PC-9 (cell line): ENCODE measurements around the gene ECE2. TPM values are rescaled to one million over a fixed set of nuclear protein-coding genes. Genes with fewer than 3 reads are reported as not detected.

Experiments used
- BruUV-seq: library from RNA; stranded (reverse); fragments of 400-500 nt; replicated peaks from 2 replicates; lab custom pipeline; 2021; lab: Mats Ljungman, UMichigan
- CTCF ChIA-PET: fragments of 300-600 bp; sonication (Branson Sonifier 250); formaldehyde crosslinking; loops from one replicate; lab custom pipeline; 2022; ENCODE audit warnings: antibody characterized with exemption; lab: Charles Lee
- POLR2A ChIA-PET: fragments of 300-600 bp; sonication (Branson Sonifier 250); formaldehyde crosslinking; loops from one replicate; lab custom pipeline; 2022; ENCODE audit warnings: antibody characterized with exemption; ENCODE audit not compliant: unreplicated experiment; lab: Charles Lee
- DNase-seq, 2 experiments: peaks; one replicate each; pipeline versions ENCODE4 v3.0.0 to v3.0.0-alpha.2; 2015 to 2022; ENCODE audit warnings: mixed read lengths in 1 of 2
- H2AFZ ChIP-seq: fragments of 200-600 bp; sonication (generic); 2 replicates; pipeline ENCODE4 v1.8.1; 2017; ENCODE audit warnings: antibody characterized with exemption
- H3F3A ChIP-seq: fragments of 200-600 bp; sonication (generic); 2 replicates; pipeline ENCODE4 v1.8.1; 2017; ENCODE audit warnings: antibody characterized with exemption, mild to moderate bottlenecking, low read depth; ENCODE audit not compliant: insufficient read depth
- H3K27ac ChIP-seq: fragments of 200-600 bp; sonication (generic); 2 replicates; pipeline ENCODE4 v1.6.1; 2016; ENCODE audit warnings: mixed run types
- H3K27me3 ChIP-seq: fragments of 200-600 bp; sonication (generic); 2 replicates; pipeline ENCODE4 v1.6.1; 2016; ENCODE audit warnings: low read depth, mixed run types; ENCODE audit not compliant: insufficient read depth
- H3K36me3 ChIP-seq: fragments of 200-600 bp; sonication (generic); 2 replicates; pipeline ENCODE4 v1.6.1; 2016; ENCODE audit warnings: low read depth, mixed run types
- H3K4me1 ChIP-seq: fragments of 200-600 bp; sonication (generic); replicated peaks from 2 replicates; pipeline ENCODE4 v1.6.1; 2016; ENCODE audit warnings: mixed run types; ENCODE audit not compliant: insufficient read depth
- H3K4me2 ChIP-seq: fragments of 200-600 bp; sonication (generic); 2 replicates; pipeline ENCODE4 v1.6.1; 2017; ENCODE audit warnings: mixed run types
- H3K4me3 ChIP-seq: fragments of 200-600 bp; sonication (generic); 2 replicates; pipeline ENCODE4 v1.6.1; 2016; ENCODE audit warnings: mixed run types
- H3K79me2 ChIP-seq: fragments of 200-600 bp; sonication (generic); 2 replicates; pipeline ENCODE4 v1.6.1; 2017; ENCODE audit warnings: low read depth, mixed run types
- H3K9me2 ChIP-seq: fragments of 200-600 bp; sonication (generic); 2 replicates; pipeline ENCODE4 v1.8.1; 2017; ENCODE audit warnings: mild to moderate bottlenecking; ENCODE audit not compliant: insufficient read depth
- H3K9me3 ChIP-seq: fragments of 200-600 bp; sonication (generic); 2 replicates; pipeline ENCODE4 v1.8.1; 2016; ENCODE audit warnings: low read depth; ENCODE audit not compliant: insufficient read depth
- H4K20me1 ChIP-seq: fragments of 200-600 bp; sonication (generic); 2 replicates; pipeline ENCODE4 v1.8.1; 2017; ENCODE audit not compliant: insufficient read depth
- CTCF ChIP-seq: fragments of 200-600 bp; sonication (generic); conservative IDR thresholded peaks from 2 replicates; pipeline ENCODE4 v1.6.1; 2017; ENCODE audit warnings: mixed run types, antibody characterized with exemption, mild to moderate bottlenecking, moderate library complexity
- EZH2 ChIP-seq: fragments of 200-600 bp; sonication (generic); IDR thresholded peaks from 2 replicates; pipeline ENCODE4 v1.8.0; 2017; ENCODE audit warnings: antibody characterized with exemption, low read depth
- intact Hi-C: fragments of 100-400 bp; cut with micrococcal nuclease; formaldehyde crosslinking; loops from one replicate; pipeline ENCODE4 v1.10.0; 2022; ENCODE audit not compliant: unreplicated experiment
- total RNA-seq: library from RNA; stranded (reverse); gene quantifications from 2 replicates; pipeline ENCODE4 v1.2.3, GENCODE V29; 2021

The ECE2 gene
- total RNA-seq, 1 experiment from 2014 or later = not detected

GRCh38 chr3:184237807-184238206 is 38.0 kb upstream of the ECE2 start:
- Histone ChIP-seq H3K4me3 (no peak overlapping the region), H3K27ac (no peak overlapping the region), H3K36me3 (0 out of 2 replicates have a peak, but pooled peaks cover 6% of the 10 kb centered on the region), H3K4me1 (peaks cover 17% of the 10 kb centered on the region), H4K20me1 (peaks cover 15% of the 10 kb centered on the region), H3K4me2 (no peak overlapping the region), H3K9me2 (no peaks in the 10 kb centered on the region), H3K79me2 (no peaks in the 10 kb centered on the region), H3K27me3 (0 out of 2 replicates have a peak, but pooled peaks cover 3% of the 10 kb centered on the region), H2AFZ (no peak overlapping the region), H3F3A (peaks cover 23% of the 10 kb centered on the region; the same call in 1 of the 2 replicates), H3K9me3 (no peaks in the 10 kb centered on the region)
- no peak for DNase-seq
- no TSS peak for BruUV-seq
- intact Hi-C loops = no loop called here
- POLR2A ChIA-PET = interaction anchor here (0.7 kb wide), 1 partner anchor 57 kb away, joined by 6 read pairs; no protein-coding TSS in a partner anchor
- TF ChIP-seq EZH2 (no peak), CTCF (no peak)
- CTCF ChIA-PET = interaction anchor here (0.6 kb wide), 2 partner anchors 61 to 623 kb away, joined by 3 read pairs; no protein-coding TSS in a partner anchor

GRCh38 chr3:184238246-184238818 is 37.5 kb upstream of the ECE2 start:
- intact Hi-C loops = no loop called here
- ChIA-PET POLR2A (interaction anchor here (0.7 kb wide), 1 partner anchor 57 kb away, joined by 6 read pairs; no protein-coding TSS in a partner anchor), CTCF (interaction anchor here (0.6 kb wide), 2 partner anchors 61 to 624 kb away, joined by 3 read pairs; no protein-coding TSS in a partner anchor)
- Histone ChIP-seq H3K27ac (no peak overlapping the region), H3K4me1 (peaks cover 17% of the 10 kb centered on the region), H3K9me3 (no peaks in the 10 kb centered on the region), H3K4me2 (no peak overlapping the region), H3K4me3 (no peak overlapping the region), H3K36me3 (0 out of 2 replicates have a peak, but pooled peaks cover 12% of the 10 kb centered on the region), H3F3A (peaks cover 29% of the 10 kb centered on the region), H3K9me2 (no peaks in the 10 kb centered on the region), H2AFZ (no peak overlapping the region), H3K27me3 (no peaks in the 10 kb centered on the region), H3K79me2 (no peaks in the 10 kb centered on the region), H4K20me1 (peaks cover 17% of the 10 kb centered on the region)
- TF ChIP-seq CTCF (no peak), EZH2 (no peak)
- DNase-seq = no peak
- BruUV-seq = no TSS peak

- no peak for DNase-seq
- 0 out of 2 replicates have a peak, but pooled peaks cover 19% of the 10 kb centered on the region for H3K36me3 ChIP-seq
- no peak overlapping the region for H3K27ac ChIP-seq
- no peaks in the 10 kb centered on the region for H3K27me3 ChIP-seq
- no peak for TF ChIP-seq EZH2
- no peak for TF ChIP-seq CTCF
- BruUV-seq = no TSS peak
- no peak overlapping the region for H3K4me3 ChIP-seq
- H4K20me1 ChIP-seq = peaks cover 17% of the 10 kb centered on the region
- no peaks in the 10 kb centered on the region for H3K9me3 ChIP-seq
- H3K9me2 ChIP-seq = no peaks in the 10 kb centered on the region
- peaks cover 12% of the 10 kb centered on the region; the same call in 1 of the 2 replicates for H3K4me1 ChIP-seq
- H3K79me2 ChIP-seq = no peaks in the 10 kb centered on the region
- ChIA-PET CTCF (no interaction called here), POLR2A (no interaction called here)
- peaks cover 28% of the 10 kb centered on the region for H3F3A ChIP-seq
- no peak overlapping the region for H2AFZ ChIP-seq
- H3K4me2 ChIP-seq = no peak overlapping the region
- intact Hi-C loops = no loop called here
These were observed 36.6 kb upstream of the ECE2 start for GRCh38 chr3:184239221-184239620.
